ENCODE measurements around the gene PRKAR2B.
"Not testable (repeated sequence)": the region's sequence is repeated elsewhere in the genome, so short reads cannot be mapped to it uniquely, and the experiment has no call there.

PRKAR2B gene

DNA sequence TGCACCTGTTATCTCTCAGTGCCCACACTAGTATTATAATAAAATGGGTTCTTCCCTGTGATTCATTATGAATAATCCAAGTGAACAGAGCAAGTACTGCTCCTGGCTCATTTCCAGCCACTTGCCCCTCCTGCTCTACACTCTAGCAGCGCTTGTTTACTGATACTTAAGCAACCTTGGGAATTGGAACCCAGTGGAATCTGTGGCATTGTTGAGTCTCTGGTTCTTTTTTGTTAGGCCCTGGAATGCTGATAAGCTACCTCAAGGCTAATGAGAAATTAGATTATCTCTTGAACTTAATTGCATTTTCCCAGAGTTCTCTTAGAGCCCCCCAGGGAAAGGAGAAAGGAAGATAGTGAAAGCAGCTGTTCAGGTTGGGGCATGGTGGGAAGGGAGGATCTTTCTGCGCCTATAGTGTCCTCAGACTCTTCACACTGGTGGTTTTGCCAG is 34.0 kb downstream of the PRKAR2B start:
- no peak for DNase-seq (ENCODE audit: low read depth)

DNA sequence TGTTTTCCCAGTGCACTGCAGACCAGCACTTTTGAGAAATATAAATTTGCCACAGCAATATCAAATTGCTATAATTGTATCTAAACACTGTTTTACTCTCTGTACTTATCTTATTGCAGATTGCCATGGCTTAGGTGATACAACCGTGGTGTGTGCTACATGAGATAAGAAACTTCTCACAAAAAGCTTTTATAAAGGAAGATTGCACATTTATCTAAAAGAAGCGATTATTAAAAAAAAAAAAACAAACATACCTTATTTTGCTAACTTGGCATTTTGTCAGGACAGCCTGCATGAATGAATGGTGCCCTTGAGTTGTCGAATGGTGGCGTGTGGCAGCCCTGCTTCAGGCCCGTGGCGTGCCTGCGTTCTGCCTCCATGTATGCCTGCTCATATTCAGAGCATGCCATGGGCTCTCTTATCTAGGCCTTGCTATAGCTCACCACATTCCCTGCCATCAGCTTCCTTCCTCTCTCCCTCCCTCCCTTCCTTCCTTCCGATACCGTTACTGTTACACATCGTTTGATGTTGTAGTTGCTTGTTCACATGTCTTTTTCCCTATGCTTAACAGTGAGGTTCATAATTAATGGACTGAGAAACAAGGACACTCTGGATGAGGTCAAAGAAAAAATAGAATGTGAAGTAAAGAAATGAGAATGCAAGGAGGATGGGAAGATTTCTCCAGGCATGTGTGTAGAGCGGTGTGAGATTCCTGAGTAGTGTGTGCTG is 34.9 kb downstream of the PRKAR2B start:
- DNase-seq (ENCODE audit: low read depth) = no peak

DNA sequence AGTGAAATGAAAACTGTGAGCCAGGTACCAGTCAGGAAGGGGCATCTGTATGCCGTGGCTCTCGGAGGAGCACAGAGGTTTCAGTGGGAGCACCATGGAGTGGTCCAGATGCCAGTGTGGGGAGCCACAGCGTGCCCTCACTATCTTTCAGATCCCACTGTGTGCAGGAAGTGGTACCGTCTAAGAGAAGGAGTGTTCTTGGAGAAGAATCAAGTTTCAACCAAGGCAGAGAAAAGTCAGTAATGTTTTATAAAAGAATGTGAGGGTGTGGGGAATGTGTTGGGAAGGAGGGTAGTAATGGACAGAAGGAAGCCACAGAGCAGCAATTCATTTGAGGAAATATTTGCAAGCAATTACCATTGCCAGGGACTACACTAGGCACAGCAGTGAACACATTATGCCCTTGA is 35.6 kb downstream of the PRKAR2B start:
- DNase-seq (ENCODE audit: low read depth) = no peak

- DNase-seq (ENCODE audit: low read depth) = no peak
Observed at GRCh38 chr7:107080533-107080932, 36.0 kb downstream of the PRKAR2B start.

GRCh38 chr7:107085180-107085579 is 40.7 kb downstream of the PRKAR2B start:
- DNase-seq (ENCODE audit: low read depth) = no peak

DNA sequence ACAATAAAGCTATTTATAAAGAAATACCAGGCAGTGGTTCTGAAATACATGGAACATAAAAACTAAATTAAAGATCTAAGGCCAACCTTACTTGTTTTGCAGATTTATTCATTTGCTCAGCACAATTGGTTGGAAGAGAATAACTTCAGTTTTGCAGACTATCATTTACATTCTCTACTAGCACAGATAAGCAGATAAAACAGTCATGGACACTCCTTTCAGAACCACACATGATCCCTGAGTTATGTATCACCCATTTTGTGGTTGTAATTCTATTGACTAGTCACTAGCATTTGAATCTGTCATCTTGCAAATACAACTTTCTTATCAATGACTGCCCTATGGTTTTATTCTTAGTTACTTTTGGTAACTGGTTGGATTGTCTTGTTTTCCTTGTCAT is 45.1 kb downstream of the PRKAR2B start:
- no peak for DNase-seq (ENCODE audit: low read depth)

DNA sequence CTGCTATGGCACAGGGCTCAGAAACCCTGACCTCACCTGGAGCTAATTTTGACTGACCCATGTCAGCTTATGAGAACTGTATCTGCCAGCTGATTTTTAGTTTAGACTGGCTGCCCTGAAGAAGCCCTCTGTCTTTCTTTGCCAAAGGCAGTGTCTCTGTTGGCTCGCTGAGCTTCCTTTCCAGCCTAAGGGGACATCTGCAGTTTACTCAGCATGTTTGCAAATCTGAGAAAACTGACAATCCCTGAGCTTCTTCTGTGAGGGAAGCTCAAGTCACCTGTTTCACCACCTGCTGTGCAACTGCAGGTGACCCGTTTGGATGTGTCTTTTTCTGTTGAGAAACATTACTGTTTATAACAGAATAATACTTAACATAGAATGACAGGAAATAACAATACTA is 46.0 kb downstream of the PRKAR2B start:
- no peak for DNase-seq (ENCODE audit: low read depth)

DNA sequence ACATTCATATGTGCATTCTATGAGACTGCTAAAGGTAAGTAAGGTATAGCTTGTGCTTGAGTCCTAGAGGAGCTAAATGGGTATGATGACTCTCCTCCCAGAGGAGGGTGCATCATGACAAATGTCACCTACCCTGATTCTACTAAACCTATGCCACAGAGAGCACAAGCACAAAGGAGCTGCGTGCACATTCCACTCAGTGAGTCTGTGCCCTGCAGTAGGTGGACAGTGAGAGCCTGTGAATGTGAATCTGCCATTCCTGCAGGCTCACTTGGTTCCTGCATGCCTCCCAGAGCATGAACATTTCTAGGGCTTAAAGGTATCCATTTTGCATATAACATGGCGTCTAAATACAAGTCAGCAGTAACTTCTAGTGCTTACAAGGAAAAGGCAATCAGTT is 46.8 kb downstream of the PRKAR2B start:
- no peak for DNase-seq (ENCODE audit: low read depth)

DNA sequence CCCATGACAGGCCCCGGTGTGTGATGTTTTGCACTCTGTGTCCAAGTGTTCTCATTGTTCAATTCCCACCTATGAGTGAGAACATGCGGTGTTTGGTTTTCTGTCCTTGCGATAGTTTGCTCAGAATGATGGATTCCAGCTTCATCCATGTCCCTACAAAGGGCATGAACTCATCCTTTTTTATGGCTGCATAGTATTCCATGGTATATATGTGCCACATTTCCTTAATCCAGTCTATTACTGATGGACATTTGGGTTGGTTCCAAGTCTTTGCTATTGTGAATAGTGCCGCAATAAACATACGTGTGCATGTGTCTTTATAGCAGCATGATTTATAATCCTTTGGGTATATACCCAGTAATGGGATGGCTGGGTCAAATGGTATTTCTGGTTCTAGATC is 49.2 kb downstream of the PRKAR2B start:
- DNase-seq (ENCODE audit: low read depth) = not testable (repeated sequence)

GRCh38 chr7:107099154-107099553 is 54.6 kb downstream of the PRKAR2B start:
- DNase-seq (ENCODE audit: low read depth) = not testable (repeated sequence)

DNA sequence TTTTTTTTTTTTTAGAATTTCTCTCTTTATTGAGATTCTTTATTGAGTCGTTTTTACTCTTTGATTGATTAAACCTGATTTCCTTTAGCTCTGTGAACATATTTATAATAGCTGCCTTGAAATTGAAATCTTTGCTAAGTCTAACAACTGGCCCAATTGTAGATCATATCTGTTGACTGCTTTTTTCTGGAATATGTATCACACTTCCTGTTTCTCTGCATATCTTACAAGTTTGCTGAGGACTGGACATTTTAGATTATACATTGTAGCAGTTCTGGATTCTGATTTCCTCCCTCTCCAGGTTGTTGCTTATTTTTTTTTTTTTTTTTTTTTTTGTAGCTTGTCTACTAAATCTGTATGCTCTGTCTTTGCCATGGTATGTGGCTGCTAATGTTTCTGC is 56.3 kb downstream of the PRKAR2B start:
- no peak for DNase-seq (ENCODE audit: low read depth)

DNA sequence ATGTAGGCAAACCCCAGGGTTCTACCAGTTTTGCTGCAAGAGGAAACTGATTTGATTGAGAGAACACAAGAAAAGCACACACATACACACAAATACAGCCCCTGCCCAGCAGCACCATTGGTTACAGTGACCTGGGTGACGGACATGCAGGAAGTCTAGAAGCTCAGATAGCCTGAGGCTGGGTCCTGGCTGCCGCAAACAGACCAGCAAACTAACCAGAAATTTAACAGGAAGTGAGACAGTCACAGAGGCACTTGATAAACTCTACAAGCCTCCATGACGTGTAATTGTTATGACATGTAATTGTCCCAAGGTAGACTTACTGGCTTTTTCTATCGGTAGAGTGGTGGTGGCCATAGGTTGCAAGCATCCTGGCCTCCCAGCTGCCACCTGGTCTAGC is 58.9 kb downstream of the PRKAR2B start:
- DNase-seq (ENCODE audit: low read depth) = no peak

GRCh38 chr7:107104801-107105200 is 60.3 kb downstream of the PRKAR2B start:
- DNase-seq (ENCODE audit: low read depth) = no peak

GRCh38 chr7:107105591-107106245 is 61.2 kb downstream of the PRKAR2B start:
- no peak for DNase-seq (ENCODE audit: low read depth)

GRCh38 chr7:107108793-107109371 is 64.4 kb downstream of the PRKAR2B start:
- DNase-seq (ENCODE audit: low read depth) = no peak

DNA sequence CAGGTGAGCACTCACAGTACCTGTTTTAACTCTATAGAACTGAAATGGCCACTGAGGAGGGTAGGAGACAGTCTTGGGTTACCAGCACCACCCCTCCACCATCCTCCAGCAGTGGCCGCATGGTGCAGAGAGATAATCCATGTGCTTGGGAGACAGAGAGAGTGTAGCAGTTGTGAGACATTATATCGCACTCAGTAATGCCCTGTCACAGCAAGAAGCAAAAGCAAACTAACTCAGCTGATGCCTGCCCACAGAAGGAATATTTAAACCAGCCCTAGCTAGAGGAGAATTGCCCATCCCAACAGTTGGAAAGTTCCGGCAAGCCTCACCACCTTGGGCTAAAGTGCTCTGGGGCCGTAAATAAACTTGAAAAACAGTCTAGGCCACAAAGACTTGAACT is 65.5 kb downstream of the PRKAR2B start:
- no peak for DNase-seq (ENCODE audit: low read depth)

DNA sequence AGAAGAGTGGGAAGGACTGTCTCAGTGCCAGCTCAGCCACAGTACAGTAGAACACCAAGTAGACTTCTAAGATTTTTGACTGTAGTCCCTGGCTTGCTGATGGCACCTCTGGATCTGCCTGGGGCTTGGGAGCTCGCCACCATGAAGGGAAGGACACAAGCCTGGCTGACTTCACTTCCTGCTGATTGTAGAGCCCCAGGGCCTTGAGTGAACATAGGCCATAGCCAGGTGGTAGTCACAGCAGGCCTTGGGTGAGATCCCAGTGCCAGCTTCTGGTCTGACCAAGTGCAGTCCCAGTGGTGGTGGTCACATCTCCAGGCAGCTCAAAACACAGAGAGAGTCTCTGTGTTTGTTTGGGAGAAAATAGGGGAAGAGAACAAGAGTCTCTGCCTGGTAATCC is 66.7 kb downstream of the PRKAR2B start:
- DNase-seq (ENCODE audit: low read depth) = no peak

DNA sequence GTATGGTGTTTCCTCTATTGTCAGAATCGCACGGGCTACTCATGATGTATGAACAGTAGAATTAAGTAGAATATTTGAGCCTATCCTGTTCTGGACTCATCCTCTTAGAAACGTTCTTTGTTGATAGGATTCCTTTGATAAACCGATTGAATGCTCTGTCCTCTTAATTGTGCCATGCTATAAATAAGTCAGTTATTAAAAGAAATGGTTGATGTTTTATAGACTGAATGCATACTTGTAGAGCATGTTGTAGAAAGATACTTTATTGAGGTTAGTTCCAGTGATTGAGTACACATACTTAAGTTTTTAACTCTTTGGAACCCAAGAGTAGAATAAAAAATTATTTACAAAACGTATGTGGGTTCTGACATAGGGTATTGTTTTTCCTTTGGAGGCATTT is 69.4 kb downstream of the PRKAR2B start:
- no peak for DNase-seq (ENCODE audit: low read depth)

GRCh38 chr7:107115114-107115513 is 70.6 kb downstream of the PRKAR2B start:
- DNase-seq (ENCODE audit: low read depth) = no peak

- DNase-seq (ENCODE audit: low read depth) = no peak
Observed at GRCh38 chr7:107115762-107116540, 71.4 kb downstream of the PRKAR2B start.

GRCh38 chr7:107118109-107118900 is 73.8 kb downstream of the PRKAR2B start:
- no peak for DNase-seq (ENCODE audit: low read depth)

All from T-helper 22 cell (primary cell).